IPS DF 19.7 (cell line): Measurements from ENCODE around the gene SOBP.

Experiments used
- DNase-seq: peaks from one replicate; pipeline ENCODE4 v3.0.0-alpha.2; 2013; ENCODE audit warnings: low read depth, low spot score

The SOBP gene

GRCh38 chr6:107523794-107524193 lies 33.9 kb downstream of the SOBP start:
- DNase-seq = no peak

DNA sequence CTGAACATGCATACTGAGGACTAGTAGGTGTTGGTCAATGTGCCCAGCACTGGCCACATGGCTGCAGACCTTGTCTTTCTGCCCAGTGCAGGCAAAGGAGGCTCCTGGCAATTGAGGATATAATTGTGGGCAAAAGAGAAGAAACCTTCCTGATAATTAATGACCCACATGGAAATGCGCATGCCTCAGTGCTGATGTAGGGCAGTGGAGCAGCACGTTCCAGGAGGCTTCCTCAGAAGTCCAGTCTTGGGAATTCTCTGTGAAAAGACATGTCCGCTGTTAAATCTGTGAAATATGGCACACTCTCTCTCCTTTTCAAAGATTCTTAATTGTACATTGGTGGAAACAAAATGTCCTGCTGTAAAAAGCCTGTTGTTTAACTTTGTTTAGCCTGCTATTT lies 34.7 kb downstream of the SOBP start:
- DNase-seq = no peak

DNA sequence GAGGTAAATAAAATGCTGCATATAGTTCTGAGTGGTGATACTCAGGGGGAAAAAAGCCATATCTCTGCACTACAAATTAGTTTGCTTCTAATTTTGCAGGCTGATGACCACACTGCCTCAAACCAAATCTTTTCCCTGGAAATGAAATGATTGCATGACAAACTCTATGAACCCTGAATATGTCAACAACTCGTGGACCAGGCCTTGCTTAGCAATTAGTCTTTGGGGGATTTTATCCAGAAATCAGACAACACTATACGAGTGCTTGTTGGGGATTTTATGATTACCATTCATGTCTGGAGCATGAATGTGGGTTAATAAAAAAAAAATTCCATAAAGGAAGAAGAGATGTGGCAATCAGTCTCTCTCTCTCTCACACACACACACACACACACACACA lies 42.0 kb downstream of the SOBP start:
- no peak for DNase-seq

DNA sequence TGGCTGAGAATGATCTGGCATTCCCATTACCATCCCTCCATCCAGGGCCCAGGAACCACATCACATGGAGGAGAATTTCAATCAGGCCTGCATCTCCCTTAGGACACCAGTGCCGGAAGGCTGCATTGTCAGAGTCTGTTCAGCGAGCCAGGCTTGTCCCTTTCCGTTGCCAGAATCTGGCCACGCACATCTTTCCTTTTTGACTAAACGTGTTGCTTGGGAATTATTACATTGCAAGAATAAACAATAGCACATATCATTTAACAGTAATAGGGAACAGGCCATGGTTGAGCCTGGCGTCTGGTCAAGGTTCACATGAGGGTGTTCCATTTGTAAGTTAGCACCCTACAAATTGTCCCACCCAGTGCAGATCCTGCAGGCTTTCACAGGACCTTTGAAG lies 42.8 kb downstream of the SOBP start:
- no peak for DNase-seq

DNA sequence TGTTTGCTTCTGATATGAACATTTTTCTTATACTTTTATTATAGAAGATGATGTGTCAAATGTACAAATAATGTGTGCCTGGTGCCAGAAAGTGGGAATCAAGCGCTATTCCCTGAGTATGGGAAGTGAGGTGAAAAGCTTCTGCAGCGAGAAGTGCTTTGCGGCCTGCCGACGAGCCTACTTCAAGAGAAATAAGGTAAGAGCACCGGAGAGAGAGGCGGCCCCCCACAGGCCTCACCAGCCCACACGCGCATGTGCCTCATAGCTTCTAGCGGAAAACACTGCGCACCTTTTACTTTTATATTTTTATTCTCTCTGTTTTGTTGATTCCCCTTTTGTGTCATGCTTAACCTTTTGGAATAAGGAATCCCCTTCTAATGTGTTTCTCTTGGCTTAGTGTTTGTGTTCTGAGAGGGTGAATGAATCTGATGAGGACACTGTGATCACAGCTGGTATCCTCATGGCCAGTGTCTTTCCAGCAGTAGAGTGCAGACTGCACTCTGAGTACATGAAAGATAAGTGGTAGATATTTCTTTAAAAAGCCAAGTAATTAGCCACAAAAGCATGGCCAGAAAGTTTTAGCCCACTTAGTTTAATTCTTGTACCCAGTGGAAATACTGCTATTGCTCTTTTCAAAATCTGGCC lies 43.6 kb downstream of the SOBP start:
- DNase-seq = no peak

- no peak for DNase-seq
These were observed 44.7 kb downstream of the SOBP start for GRCh38 chr6:107534571-107535141.

- DNase-seq = no peak
These were observed 45.7 kb downstream of the SOBP start for GRCh38 chr6:107535626-107536025.

DNA sequence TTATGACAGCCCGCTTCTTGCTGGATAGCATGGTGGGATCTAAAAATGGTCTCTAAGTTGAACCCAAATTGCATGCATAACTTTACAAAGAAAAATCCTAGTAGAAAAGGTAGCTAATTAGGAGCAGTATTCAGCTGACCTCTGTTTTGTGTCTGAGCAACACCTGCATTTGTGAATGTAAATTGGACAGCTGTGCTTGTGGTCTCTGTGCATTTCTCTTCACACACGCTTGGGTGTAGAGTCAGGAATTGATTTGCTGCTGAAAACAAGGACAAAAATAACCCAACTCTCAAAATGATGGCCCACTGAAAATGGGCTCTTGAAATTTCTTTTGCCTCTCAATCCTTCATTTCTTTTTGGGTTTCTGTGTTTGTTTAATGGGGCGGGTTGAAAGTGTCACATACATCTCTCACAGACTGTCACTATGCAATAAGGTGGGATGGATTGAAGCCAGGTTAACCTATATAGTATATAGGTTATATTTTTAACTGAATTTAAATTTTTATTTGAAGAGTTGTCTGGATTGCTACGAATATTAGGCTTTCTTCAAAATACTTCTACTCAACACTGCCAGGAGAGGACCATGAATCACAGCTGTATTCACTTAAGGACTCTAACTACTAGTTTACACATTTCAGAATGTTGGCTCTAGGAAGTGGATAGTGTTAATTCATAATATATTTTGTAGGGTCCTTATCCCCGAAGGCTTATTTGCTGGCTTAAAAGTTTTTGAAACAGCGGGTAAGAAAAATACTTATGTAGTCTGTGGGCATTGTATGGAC lies 46.5 kb downstream of the SOBP start:
- DNase-seq = no peak

- no peak for DNase-seq
These were observed 47.6 kb downstream of the SOBP start for GRCh38 chr6:107537559-107537958.

GRCh38 chr6:107538856-107539387 lies 49.0 kb downstream of the SOBP start:
- no peak for DNase-seq

DNA sequence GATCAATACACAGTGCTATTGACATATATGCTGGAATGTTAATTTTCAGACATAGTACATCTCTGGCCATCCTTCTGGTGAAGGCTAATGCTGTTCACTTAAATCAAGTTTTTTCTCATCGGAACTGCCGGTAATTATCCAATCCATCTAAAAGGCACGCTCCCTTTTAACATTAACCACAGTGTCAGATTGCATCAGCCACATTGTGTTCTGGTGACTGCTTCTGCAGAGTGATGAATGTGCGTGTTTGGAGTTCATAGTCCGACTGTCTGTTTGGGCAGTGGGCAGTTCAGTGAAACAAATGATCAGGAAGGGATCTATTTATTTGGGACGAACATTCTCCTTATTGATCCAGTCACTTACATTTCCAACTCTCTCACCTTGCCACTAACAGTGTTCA lies 49.5 kb downstream of the SOBP start:
- no peak for DNase-seq

GRCh38 chr6:107539849-107540464 lies 50.0 kb downstream of the SOBP start:
- no peak for DNase-seq

DNA sequence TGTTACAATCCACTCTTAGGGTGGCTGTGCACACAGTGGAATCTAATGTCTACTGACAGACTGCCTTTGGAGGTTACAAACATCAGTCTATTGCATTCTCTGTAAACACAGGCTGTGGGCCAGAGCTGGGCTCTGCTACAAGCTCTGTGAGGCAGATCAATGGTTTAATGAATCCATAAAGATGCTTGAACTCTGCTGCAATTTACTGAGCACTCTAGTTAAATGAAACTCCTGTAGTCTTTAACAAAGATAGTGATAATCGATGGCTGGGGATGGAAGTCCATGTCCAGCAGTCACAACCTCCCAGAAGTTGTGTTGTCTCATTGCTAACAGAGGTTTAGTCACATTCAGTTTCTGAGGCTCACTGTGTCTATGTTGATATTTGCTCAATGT lies 50.5 kb downstream of the SOBP start:
- DNase-seq = no peak

GRCh38 chr6:107542192-107542668 lies 52.3 kb downstream of the SOBP start:
- no peak for DNase-seq

DNA sequence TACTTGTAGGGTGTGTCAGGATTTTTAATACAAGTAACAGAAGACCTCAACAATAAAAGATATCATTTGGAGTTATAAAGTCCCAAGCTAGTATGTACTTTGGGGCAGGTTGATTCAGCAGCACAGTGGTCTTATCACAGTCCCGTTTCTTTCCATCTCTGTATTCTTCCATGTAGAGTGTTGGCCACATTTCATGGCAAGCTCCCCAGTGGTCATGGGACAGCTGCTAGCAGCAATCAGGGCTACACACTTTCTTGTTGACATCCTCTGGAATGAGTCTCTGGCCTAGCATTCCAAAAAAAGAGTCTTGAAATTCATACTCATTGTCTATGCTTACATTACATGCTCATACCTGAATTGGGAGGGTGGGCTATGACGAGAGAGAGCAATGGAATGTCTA lies 53.2 kb downstream of the SOBP start:
- no peak for DNase-seq

DNA sequence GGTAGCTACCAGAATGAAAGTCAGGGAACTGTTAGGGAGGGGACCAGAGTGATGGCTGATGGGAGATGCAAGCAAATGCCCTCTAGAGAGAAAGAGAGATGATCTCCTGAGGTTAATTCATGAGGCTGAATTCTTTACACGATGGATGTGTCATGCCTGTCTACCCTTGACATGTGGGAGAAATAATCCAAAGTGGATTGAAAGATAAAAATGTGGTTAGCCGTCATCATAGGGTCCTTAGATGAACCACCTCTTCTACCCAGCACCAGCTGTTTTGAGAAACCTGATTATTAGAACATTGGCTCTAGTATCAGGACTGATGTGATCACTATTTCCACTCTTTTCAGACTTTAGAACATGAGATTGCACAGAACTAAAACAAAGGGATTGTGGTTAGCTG lies 53.6 kb downstream of the SOBP start:
- DNase-seq = no peak

- no peak for DNase-seq
These were observed 55.8 kb downstream of the SOBP start for GRCh38 chr6:107545763-107546162.

DNA sequence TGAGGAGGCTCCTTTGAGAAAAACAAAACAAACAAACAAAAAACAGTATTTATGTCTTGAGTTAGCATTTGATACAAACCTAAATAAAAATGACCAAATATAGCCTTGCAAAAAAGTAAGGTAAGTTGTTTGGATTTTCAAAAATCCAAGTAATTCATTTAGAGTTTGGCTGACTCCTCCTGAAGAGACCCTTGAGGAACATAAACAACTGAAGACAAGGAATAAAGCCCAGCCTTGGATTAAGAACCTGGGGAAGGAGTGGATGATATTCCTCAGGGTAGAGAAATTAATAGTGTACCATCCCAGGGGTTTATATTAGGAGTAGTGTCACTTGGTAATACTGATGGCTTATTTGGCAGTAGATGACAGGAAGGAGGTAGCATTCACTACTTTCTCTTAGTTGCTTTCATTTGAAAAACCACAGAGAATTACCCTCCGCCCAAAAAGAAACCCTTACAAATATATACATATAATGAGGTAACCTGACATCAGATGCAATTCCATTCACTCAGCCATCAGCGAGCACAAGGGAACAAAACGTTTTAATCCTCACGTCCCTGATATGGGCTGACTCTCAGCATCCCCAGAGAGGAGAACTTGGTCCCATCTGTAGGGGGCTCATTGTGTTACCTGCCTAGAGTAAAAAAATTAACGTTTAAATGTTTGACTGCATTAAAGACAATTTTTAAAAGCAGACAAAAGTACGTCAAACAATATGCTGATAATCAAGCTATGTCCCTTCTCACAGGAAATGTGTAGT lies 57.0 kb downstream of the SOBP start:
- DNase-seq = no peak

DNA sequence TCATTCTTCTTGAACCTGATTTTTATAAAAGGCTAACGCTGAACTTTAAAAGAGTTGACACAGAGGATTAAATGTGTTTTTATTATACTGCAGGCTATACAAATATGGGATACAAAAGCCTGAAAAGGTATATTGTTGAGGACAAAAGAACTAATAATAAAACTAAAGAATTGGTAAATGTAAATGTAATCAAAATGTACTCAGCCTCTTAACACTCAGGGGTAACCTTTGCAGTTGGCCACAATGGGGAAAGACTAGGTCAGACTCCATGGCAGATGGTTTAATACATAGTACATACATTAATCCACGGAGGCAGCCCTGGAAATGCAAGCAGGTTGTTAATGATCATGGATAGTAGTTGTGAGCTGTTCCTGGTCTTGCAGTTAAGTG lies 57.5 kb downstream of the SOBP start:
- DNase-seq = no peak

- no peak for DNase-seq
These were observed 60.4 kb downstream of the SOBP start for GRCh38 chr6:107550241-107550840.

DNA sequence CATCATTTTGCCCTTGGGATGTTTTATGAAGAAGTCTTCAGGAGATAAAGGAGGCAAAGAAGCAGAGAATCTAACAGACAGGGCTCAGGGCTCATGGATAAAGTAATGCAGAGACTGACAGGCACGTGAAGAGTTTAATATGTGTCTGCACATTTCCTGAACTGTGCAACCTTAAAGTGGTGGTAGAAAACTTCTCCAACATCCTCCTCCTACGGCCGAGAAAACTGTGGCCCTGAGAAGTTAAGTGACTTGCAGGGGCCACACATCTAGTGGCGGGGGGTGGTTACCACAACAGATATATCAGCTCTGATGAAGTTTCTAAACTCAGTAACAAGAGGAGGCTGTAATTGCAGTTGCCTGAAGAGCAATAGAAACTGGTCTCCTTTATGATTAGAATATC lies 61.0 kb downstream of the SOBP start:
- DNase-seq = no peak
